GM19193 (cell line): Measurements from ENCODE around the gene NIFK.

Experiments used
- POLR2A ChIP-seq: IDR thresholded peaks from 4 replicates; pipeline ENCODE4 v1.6.1; 2011; ENCODE audit not compliant: insufficient read depth, insufficient read length; ENCODE audit errors: extremely low read depth

NIFK gene

DNA sequence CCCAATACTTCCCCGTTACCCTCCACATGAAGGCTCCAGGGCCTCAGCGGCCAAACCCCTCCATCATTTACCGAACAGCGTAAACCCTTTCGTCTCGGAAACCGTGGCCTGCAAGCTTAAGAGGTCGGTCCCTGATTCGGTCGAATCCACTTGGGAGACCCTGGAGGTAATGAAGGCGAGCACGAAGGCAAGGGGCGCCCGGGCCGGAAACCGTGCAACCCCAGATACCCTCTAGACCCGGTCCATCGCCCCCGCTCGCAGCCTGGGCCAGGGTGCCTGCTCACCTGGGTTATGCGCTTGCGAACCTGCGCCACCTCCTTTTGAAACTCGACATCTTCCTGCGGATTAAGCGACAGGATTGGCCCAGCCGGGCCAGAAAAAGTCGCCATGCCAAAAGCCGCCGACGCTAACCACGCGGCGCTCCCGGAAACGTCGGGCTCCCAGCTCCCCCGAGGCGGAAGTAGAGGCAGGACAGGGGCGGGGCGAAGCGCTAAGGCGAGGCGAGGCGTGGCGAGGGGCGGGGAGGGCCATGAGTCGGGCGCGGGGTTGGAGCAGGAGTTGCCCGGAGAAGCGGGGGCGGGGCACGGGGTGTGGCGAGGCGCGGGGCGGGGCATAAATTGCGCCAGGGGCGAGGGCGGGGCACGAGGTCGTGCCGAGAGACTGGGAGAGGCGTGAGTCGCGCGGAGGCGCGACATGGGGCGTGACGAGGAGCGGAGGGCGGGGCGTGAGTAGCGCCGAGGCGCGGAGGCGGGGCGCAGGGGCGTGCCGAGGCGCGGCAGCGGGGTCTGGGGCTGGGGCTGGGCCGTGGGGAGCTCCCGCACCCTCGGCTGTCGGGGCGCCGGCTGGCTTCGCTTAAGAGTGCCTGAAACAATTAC lies at the start of gene NIFK:
NIFK (minus strand) TSS at position 414 of the 875 bp plus-strand sequence; CDS start at position 389, 25 bp downstream.
- TF ChIP-seq POLR2A = peak; percentile 85

- TF ChIP-seq POLR2A = no peak
Observed at GRCh38 chr2:121783180-121783579, 46.5 kb upstream of the NIFK start.

GRCh38 chr2:121778741-121779487 lies 42.2 kb upstream of the NIFK start:
- TF ChIP-seq POLR2A = no peak

- no peak for TF ChIP-seq POLR2A
Observed at GRCh38 chr2:121777699-121778058, 41.0 kb upstream of the NIFK start.

- TF ChIP-seq POLR2A = no peak
Observed at GRCh38 chr2:121776885-121777698, 40.4 kb upstream of the NIFK start.

DNA sequence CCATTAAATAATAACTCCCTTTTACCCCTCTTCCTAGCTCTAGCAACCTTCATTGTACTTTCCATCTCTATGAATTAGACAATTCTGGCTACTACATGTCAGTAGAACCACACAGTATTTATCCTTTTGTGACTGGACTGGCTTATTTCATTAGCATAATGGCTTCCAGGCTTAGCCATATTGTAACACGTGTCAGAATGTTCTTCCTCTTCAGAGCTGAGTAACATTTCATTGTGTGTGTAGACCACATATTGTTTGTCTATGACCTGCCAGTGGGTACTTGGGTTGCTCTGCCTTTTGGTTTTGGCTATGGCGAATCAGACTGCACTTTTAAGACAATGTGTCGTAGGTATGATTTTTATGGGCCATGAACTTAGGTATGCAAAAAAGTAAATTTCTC lies 39.7 kb upstream of the NIFK start:
- TF ChIP-seq POLR2A = no peak

DNA sequence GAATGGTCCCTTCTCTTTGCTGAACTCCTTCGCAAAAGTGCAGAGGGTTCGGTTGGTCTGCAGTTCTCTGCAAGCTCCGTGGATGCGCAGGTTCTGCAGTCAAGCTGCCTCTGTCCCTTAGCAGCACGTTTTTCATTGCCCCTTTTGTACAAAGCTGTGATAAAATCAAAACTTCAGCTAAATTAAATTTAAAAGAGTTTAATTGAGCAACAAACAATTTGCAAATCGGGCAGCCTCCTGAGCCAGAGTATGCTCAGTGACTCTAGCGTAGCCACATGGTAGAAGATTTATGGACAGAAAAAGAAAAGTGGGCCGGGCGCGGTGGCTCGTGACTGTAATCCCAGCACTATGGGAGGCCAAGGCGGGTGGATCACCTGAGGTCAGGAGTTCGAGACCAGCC lies 37.6 kb upstream of the NIFK start:
- no peak for TF ChIP-seq POLR2A

DNA sequence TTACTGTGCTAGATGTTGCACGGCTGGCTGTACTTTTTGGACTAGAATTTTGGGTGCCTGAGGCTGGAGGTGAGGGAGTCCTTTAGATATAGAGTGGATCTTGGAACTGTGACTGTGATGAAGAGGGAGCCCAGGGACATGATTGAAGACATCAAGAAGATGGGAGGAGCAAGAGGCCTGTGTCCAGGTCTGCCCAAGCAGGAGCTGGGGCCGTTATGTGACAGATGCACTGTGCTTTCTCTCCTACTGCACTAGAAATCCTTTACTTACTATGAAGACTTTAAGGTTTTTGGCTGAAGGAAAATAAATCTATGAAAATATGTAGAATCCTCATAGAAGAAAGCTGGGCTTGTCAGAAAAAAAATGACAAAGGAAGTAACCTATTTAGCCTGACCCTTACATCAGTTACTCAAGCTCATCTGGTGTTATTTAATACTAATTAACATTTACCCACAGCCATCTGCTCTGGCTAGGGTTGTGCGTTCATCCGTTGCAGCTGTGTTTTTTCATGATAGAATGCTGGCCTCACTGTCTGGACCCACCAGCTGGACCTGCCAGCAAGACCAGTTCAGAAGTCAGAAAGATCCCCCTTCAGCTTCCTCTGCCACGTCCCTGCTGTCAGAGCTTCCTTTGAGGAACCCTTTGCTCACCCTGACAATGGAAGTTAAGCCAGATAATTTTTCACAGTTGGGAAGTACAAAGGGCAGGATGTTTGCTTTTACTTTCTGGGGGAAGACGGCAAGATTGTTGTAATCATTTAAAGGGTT lies 35.5 kb upstream of the NIFK start:
- TF ChIP-seq POLR2A = no peak

- no peak for TF ChIP-seq POLR2A
Observed at GRCh38 chr2:121768143-121768755, 31.6 kb upstream of the NIFK start.

GRCh38 chr2:121766624-121767023 lies 29.9 kb upstream of the NIFK start:
- TF ChIP-seq POLR2A = no peak

DNA sequence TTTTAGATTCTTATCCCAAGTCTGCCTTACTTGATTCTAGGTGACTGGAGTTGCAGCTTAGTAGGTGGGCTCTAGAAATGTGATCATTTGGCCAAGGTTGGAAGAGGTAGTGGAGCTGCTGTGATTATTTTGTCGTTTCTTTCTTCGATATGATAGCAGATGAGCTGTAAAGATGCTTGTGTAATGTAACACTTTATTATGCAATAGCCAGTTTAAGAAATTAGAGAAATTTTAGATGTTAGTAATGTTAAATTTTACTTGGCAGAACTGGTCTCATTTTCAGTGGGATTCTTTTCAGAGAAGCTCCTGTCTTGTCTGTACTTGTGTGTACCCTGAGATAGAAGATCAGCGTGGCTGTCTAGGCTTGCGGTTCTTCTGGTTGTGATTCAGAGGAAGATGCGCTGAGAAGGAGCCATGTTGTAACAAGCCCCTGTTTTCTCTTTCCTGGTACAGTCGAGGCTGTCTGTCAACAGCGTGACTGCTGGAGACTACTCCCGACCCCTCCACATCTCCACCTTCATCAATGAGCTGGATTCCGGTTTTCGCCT lies 28.1 kb upstream of the NIFK start:
- no peak for TF ChIP-seq POLR2A

DNA sequence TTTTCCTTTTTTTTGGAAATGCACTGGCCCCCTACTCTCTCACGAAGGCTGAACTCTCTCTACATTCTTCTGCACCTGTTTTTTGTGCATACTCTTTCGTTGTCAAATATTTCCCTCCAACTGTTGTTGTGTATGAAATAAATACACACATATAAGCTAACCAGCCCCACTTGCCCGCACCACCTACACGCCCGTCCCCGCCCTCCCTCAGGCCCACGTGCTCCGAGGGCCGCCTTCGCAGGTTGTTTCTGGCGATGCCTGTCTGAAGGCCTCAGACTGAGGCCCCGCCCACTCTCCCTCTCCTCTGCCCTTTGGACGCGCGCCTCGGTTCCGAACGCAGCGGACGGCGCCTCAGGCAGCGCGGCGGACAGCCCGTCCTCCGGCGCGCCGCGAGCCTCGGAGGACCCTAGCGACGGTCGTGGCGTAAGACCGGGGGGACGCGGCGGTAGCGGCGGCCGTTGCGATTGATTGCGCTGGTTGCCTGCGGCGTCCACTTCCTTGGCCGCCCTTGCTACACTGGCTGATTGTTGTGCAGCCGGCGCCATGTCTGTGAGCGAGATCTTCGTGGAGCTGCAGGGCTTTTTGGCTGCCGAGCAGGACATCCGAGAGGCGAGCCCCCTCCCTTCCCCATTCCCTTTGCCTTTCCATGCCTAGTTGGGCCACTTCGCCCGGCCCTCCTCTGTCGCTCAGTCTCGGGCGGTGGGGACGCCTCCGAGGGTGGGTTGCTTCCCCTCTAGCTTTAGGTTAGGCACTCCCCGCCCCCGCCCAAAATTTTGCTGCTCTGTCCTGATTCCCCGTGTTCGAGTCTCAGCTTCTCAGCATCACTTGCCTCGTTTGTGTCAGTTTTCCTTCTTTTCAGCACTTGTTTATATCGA lies 18.8 kb upstream of the NIFK start, which contains the start of gene TSN:
TSN (plus strand) TSS at position 415 of the 875 bp plus-strand sequence; CDS start at position 544, 129 bp downstream.
- TF ChIP-seq POLR2A = peak; percentile 79

DNA sequence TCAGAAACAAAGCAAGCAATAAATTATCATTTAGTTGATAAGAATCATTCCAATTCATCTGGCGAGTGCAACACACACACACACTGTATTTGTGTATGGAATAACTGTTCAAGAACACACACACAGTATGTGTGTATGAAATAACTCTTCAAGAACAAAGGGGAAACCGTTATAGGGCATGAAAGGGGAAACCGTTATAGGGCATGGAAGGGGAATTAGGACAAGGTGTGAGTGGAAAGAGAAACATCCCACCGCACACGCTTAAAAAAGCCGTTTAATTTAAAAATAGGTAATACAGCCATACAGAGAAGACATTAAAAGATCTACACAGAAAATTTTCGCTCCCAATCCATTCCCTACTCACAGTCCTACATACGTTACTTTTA lies 18.2 kb upstream of the NIFK start:
- TF ChIP-seq POLR2A = no peak
